ENCODE results near the gene FAM3A.

- no peak for TF ChIP-seq EZH2phosphoT487 (IDR thresholded peaks at IDR 0.05; ENCODE audit: borderline replicate concordance, low read depth)
- TF ChIP-seq, protein P1, sequence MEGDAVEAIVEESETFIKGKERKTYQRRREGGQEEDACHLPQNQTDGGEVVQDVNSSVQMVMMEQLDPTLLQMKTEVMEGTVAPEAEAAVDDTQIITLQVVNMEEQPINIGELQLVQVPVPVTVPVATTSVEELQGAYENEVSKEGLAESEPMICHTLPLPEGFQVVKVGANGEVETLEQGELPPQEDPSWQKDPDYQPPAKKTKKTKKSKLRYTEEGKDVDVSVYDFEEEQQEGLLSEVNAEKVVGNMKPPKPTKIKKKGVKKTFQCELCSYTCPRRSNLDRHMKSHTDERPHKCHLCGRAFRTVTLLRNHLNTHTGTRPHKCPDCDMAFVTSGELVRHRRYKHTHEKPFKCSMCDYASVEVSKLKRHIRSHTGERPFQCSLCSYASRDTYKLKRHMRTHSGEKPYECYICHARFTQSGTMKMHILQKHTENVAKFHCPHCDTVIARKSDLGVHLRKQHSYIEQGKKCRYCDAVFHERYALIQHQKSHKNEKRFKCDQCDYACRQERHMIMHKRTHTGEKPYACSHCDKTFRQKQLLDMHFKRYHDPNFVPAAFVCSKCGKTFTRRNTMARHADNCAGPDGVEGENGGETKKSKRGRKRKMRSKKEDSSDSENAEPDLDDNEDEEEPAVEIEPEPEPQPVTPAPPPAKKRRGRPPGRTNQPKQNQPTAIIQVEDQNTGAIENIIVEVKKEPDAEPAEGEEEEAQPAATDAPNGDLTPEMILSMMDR (IDR thresholded peaks at IDR 0.05): no peak
- no peak for TF ChIP-seq GABPA (IDR thresholded peaks at IDR 0.05; ENCODE audit: low read depth)
- TF ChIP-seq, protein P2, sequence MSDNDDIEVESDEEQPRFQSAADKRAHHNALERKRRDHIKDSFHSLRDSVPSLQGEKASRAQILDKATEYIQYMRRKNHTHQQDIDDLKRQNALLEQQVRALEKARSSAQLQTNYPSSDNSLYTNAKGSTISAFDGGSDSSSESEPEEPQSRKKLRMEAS (IDR thresholded peaks at IDR 0.05; ENCODE audit: low read depth): no peak
- no peak for TF ChIP-seq RFX5 (IDR thresholded peaks at IDR 0.05; ENCODE audit: low read length)
- TF ChIP-seq FOXM1 (IDR thresholded peaks at IDR 0.05; ENCODE audit: low read depth): no peak
Measured at GRCh38 chrX:154507673-154508383, 8.2 kb downstream of the FAM3A start.

Data from SK-N-SH (cell line).